ENCODE results near the gene SCGB1A1.

Gene SCGB1A1

DNA sequence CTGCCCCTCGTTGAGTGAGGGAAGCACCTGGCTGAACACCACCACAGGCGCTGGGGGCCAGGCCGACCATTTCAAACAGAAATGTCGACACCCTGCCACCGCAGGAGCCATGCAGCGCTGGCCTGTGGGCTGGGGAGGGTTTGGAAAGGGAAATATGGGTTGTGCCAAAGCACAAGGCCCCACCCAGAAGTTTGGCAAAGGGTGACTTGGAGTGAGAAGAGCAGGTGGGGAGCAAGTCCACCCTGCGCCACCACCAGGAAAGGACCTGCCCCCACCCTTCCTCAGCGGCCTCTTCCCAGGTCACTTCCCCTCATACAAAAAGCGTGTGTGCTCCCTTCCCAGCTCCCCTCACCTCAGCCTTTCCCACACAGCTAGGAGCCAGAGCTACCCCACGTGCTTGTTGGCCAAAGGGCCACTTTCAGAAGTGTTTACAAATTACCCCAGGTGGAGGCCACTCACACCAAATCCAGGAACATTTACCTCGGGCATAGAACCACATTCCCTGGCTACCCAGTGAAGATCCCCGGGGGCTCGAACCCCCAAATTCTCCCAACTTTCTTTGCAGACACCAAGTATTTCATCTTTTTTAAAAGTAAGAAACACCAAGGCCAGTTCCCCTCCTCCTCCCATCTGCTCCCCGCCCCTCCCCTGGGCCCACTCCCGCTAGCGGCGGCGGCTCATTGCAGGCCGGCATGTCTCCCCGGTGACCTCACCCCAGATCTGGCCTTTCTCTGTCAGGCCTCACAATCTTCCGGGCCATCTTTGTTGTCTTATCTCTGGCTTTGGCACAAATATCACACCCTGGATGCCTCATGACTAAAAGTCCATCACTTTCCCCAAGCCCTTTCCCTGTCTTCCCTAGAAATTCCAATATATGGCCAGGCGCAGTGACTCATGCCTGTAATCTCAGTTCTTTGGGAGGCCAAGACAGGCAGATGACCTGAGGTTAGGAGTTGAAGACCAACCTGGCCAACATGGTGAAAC, 20.5 kb upstream of the SCGB1A1 start:
- no peak for DNase-seq

DNA sequence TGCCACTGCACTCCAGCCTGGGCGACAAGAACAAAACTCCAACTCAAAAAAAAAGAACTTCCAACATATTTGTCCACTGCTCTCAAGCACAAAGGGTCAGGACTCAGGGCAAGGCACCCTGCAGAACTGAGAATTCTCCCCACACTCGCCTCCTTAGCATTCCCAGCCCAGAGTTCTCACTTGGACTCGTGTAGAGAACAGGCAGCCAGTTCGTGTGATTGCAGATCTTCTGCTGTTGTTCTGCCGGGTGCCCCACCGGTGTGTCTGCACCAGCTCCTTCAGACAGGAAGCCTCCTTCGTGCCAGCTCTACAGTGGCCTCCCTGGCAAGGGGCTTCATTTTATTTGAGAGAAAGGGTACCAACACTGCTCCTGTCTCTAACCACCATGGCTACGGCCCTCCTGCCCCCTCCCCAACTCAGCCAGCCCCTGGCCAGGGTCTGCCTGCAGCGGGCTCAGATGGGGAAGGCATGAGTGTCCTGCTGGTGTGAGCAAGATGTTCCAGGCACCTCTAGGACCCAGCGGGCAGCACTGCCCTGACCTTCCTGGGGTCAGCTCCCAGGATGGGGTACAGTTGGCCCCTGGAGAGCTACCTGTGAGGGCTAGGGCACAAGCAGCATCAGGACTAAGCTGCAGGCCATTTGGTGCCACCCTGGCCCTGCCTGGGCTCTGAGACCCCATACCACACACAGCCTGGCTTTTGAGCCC, 19.5 kb upstream of the SCGB1A1 start:
- DNase-seq: no peak

DNA sequence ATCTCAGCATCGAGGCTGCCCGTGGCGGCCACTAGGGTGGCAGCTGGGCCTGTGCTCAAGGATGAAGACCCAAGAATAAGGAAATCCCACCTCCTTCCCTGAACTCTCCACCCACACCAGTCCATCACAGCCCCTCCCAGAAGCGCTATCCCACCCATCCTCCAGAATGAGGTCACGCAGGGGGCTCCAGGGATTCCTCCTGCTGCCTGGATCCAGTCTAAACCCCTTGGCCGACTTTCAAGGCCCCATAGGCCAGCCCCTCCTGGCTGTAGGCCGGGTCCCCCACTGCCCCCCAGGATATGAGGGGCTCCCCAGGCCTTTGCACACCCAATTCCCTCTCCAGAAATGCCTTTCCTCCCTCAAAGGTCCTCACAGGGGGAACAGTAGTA, 19.0 kb upstream of the SCGB1A1 start:
- no peak for DNase-seq

DNA sequence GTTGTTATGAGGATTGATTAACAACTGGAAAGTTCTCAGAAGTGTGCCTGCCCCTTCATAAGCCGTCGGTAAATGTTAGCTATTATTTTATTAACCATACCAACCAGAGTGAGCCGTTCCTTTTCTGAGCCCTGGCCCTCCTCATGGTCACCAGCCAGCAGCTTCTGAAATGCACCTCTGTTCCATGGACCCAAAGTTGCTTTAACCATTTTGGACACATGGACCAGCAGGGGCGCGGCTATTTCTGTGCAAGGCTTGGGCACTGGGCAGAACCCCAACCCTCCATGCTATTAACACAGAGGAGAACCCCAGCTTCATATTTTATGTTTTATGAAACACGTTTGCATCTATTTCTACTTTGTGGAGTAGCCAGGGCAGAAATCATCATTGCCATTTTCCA, 18.6 kb upstream of the SCGB1A1 start:
- DNase-seq: no peak

DNA sequence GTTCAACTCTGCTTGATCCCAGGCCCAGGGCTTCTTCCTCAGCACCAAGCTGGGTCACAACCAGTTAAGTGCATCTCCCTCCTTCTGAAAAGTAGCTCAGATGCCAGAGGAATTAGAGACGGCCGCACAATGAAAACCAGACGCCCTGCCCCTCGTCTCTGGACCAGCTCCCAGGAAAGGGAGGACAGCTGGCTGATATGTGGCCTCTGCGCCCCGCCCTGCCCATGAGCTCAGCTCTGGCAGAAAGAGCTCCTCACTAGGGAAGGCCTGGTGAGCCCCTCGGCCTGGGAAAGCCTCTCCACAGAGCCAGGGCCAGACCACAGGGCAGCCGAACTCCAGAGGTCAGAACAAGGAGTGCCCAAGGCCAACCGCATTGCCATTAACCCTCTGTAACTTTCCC, 18.1 kb upstream of the SCGB1A1 start:
- DNase-seq: no peak

DNA sequence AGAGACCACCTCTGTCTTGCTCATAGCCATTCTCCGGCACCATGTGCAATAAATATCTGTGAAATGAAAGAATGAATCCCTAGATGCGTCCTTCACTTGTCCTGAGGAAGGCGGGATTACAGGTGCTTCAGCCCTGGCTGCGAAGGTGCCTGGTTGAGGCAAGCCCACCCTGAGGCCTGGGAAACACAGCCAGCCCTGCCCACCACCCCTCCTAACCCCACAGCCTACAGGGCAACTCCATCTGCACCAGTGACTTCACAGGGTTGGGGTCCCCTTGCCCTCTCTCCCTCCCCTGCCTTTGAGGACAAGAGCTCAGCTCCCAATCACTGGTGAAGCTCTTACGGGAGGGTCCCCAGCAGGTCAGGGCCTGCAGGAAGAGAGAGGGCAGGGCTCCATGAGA, 17.5 kb upstream of the SCGB1A1 start:
- no peak for DNase-seq

DNA sequence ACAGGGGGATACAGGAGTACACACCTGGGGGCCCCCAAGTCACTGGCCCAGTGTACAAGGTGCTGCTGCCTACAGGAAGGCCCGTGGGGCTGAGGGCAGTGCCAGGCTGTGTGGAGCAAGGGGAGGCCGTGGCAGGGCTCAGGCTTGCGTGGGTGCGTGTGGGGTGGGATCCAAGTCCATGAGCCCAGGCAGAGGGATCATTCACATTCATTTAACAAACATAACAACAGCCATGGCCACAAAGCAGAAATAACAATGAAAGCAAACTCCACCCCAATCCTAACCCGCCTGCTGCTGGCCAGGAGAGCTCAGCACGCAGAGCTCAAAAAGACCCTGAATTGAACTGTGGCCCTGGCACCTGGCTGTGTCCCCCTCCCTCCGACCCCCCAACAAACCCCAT, 17.0 kb upstream of the SCGB1A1 start:
- DNase-seq: no peak

DNA sequence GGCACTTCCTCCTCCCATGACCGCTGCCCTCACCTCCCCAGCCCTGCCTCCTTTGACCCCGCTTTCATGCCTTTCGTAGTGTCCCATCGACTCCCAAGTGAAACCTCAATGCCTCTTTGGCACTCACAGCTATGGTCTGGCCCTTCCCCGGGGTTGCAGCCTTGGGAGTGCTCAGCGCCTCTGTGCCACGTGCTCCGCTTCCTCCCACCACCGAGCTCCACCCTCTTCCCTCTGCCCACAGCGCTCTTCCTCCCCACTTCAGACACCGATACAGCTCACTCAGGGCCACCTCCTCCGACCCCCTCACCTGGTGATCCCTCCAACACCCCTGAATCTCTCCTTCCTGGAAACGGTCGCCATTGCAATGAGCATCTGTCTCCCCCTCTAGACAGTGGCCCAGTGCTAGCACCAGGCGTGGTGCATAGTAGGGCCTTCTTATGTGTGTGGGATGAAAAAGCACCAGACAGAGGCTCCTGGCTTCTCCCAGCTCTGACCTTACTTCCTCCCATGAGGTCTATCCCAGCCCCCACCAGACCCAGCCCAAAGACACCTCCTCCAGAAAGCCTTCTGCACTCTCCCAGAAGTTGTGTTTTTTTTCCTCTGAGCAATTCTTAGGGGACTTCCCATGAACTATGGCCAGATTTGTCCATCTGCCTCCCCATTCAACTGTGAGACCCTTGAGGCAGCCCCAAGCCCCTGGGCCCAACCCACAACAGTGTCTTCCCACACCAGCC, 16.4 kb upstream of the SCGB1A1 start:
- DNase-seq: peak; percentile 36

DNA sequence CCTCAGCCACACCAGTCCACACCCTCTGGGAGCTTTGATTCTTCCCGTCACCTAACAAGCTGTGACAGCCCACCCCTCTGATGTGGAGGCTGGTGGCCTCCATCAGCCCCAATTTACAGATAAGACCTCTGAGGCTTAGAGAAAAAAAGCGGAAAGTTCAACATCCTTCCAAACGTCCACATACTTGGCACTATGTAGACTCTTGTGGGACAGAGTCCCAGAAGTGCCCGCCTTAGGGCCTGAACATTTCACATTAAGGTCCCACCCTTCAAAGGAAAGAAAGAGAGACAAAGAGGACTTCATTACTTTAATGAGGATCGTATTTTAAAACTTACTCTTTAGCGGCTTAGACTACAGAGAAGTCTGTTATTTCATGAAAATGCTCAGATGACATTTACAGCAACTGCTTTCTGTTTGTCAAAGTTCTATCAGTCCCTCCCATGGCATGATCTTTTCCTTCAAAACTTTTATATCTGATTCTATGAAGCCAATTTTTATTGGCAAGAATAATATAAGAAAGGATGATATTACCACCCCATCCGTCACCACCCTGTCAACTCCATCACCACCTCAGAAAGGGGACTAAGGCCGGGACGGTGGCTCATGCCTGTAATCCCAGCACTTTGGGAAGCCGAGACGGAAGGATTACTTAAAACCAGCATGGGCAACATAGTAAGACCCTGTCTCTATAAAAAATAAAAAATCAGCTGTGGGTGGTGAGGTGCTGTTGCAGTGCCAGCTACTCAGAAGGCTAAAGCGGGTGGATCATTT, 15.7 kb upstream of the SCGB1A1 start:
- DNase-seq: no peak

DNA sequence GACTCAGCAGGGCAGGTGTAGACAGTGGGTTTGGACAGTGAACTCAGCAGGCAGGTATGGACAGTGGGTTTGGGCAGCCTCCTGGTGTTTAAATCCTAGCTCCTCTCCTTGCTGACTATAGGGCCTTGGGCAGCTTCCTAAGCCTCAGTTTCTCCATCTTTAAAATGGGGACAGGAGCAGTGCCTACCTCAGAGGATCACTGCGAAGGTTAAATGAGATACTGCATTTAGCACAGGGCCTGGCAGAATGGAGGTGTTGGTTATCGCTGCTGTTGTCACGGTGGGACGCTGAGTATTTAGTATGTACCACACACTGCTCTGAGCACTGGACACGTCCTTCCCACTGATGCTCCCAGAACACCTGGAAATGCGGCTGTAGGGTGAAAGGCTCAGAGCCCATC, 14.4 kb upstream of the SCGB1A1 start:
- DNase-seq: no peak

DNA sequence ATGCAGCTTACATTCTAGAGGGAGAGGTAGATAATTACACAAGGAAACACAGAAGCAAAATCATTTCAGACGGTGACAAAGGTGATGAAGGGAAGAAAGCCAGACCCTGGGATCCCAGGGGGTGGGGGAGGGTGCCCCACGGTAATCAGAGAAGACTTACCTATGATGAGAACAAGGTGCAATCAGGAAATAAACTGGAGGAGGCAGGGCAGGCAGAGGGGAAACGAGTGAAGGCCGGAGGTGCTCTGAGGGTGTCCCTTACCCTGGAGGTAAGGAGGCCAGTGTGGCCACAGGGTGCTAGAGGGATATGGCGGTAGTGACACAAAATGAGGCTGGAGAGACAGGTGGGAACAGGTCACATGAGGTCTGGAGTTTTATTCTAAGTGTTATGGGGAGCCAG, 13.9 kb upstream of the SCGB1A1 start:
- DNase-seq: no peak

DNA sequence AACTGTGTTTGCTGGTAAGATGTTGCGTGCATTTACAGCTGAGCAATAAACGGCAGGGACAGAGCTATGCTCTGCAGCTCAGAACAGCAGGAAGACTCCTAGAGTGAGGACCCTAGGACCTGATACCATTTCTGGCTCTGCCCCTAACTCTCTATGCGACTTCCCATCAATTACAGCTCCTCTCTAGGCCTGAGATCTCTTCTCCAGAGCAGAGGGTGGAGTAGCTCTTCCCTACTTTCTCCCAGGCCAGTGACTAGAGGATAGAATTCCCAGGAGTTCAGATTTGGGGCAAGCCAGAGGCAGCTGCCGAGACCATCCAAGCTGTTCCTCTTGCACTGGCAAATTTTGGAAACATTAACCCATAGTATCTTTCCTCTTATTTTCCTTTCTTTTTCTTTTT, 12.8 kb upstream of the SCGB1A1 start:
- no peak for DNase-seq

DNA sequence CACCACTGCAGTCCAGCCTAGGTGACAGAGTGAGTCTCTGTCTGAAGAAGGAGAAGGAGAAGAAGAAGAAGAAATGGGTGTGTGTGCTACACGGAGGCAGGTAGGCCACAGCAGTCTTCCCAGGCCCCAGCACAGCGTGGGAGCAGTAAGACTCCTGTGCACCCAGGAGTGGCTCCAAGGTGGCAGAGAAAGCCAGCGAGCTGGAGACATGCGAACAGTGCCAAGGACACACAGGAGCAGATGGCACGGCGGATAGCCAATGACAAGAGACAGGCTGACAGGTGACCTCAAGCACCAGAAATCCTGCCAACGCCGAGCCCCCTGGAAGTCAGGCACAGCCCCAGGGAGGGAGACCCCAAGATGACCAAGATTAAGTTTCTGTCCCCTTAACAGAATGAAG, 9.0 kb upstream of the SCGB1A1 start:
- DNase-seq: no peak

DNA sequence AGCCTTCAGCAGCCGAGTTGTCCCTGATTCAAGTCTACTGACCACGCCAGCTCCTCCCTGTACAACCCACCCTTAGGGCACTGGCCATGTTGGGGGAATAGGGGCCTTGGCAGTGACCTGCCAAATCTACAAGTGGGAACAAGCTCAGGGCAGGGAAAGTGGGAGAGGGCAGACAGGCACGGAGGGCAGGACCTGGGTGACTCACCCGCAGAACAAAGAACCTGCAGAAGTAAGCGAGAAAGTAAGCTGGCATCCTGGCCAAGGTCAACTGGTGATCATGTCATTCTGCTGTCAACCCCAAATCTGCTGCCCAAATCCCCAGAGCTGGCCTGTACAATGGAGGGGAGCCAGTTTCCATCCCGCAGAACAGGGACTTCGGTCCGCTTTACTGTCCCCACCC, 7.9 kb upstream of the SCGB1A1 start:
- DNase-seq: no peak

DNA sequence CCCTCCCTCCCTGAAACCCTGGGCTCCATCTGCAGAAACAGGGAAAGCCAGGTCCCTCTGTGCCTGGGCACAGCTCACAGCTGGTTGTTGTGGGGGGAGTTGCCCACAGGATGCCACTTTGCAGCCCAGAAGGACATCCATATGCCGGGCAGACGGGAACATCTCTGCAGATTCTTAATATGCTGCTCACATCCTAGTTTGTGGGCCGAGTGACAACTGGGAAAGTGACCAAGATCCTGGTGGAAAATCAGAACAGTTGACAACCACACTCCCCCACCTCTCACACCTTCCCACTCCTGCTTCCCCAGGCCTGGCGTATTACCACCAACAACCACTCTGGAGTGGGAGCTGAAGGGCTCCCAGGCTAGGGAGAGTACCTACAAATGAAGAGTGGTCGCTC, 7.3 kb upstream of the SCGB1A1 start:
- no peak for DNase-seq

DNA sequence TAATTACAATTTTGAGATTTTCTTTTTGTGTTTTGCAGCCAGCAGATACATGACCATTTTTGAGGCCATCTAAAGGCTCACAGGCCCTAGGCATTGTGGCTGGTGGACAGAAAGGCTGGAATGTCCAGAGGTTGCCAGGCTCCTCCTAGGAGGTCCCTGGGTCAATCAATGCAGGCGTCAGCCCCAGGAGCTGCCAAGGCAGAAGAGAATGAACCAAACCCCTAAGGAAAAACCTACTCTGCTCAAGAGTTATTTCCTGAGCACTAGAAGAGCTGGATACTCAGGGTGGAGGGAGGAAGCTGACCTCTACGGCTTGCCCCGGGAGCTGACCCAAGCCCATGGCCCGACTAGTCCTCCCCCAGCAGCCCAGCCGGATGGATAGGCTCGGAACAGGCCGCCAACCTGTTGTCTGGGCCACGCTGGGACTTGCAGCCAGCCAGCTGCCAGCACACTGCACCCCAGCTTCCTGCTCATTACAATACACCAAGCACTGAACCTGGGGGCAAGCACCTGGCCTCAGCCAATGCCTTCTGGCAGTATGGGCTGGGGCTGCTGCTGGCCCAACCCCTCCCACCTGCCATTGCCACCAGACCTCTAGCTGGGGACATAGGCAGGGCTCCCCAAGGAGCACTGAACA, 5.7 kb upstream of the SCGB1A1 start:
- no peak for DNase-seq

DNA sequence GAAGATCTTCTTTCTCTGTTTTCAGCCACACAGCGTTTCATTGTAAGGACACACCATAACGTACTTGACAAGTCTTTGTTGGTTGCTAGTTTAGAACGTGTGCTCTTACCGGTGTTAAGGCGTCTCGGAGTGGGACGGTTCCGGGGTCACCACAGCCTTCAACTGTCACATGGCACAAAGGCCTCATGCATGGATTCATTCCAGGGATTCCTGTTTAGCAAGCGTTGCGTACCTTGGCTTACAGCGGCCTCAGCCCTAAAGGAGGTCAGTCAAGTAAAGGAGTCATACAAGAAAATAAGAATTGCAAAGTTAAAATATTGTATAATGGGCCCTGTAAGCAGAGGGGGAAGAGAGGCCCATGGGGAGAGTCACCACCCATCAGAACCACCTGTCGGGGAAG, 2.2 kb upstream of the SCGB1A1 start:
- DNase-seq: no peak

DNA sequence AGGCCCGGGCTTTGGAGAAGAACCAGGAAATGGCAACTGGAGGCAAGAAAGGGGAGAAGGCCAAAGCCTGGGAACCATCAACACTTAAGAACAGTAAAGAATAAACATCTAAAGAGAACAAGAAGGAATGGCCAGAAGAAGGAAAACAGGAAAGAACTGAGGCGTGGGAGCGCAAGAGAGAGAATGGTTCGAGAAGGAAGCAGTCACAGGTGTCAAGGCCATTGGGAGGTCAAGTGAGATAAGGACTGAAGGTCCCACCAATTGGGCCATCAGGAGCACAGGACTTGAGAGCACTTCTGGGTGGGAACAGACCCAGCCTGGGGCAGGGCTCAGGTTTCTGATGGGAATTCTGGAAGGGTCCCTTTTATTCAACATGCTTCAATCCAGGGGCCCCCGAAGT, 697 bp upstream of the SCGB1A1 start:
- DNase-seq: no peak

DNA sequence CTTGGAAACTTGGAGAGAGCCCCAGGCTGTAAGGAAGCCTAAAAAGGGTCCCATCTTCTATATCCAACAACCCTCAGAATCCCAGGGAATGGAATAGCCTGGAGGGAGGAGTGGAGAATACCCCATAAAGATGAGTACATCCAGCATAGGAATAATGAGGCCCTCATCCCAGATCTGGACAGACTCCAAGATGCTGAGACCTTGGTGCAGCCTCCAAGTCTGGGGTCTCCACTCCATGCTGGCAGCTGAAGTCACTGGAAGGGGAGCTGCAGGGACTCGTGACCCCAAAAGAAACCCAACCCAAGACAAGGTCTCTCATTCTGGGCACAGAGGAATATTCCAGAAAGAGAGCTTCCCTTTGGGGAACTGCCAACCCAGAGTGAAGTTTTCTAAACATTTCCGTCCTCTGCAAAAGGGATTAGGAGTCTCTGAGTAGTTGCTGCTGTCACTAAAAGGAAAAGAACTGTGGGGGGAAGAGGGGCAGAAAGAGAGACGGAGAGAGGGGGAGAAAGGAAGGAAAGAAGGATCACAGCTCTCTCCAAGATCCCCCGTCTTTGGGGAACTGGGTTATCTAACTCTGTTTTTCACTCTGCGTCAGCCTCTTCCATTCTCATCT, 589 bp downstream of the SCGB1A1 start:
- DNase-seq: no peak

DNA sequence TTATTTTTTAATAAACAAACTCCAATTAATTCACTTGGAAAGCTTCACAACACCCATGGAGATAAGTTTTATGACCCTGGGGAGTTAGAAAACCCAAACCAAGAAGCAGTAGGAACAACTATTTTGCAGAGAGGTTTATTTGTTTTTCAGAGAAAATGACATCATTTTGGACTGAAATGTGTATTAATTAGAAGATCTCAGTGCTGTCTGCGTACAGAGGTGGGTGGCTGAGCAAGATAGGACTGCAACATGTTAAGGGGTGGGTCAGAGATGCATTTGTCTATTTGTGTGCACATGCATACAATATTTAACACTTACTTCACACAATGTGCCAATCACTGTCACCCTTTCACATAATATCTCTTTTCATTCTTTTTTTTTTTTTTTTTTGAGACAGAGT, 1.1 kb downstream of the SCGB1A1 start:
- DNase-seq: no peak

DNA sequence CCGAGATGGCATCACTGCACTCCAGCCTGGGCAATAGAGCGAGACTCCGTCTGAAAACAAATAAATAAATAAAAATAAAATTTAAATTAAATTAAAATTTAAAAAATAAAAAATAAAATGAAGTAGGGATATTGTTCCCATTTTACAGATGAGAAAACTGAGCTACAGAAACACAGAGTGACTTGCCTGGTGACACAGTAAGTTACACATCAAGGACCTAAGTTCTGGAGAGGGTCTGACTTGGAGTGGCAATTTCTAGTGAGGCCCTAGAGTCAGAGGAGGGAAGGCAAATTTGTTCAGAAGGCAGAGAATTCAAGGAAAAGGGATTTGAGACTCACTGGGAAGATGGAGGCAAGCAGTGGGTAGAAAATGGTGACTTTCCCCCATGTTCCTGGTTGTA, 2.0 kb downstream of the SCGB1A1 start:
- DNase-seq: no peak

DNA sequence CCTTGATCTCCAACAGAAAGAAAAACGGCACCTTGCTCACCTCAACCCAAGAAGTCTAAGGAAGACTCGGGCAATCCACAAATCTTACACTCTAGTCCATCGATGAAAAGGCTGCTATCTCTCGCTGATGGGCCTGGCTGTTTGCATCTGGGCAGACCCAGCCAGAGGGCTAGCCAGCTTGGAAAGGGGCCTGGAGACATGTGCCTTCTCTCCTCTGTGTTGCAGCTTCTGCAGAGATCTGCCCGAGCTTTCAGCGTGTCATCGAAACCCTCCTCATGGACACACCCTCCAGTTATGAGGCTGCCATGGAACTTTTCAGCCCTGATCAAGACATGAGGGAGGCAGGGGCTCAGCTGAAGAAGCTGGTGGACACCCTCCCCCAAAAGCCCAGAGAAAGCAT, 3.2 kb downstream of the SCGB1A1 start:
- DNase-seq: no peak

Measured in activated gamma-delta T cell treated with Interleukin-2 at 50 U/mL for 16 hours (primary cell).